ENCODE results near the gene IL36A. TPM values are rescaled to one million over a fixed set of nuclear protein-coding genes. Genes with fewer than 3 reads are reported as not detected.

Gene IL36A
- total RNA-seq, 3 donors from 2014 or later, result not detected

GRCh38 chr2:113036763-113037162 lies 31.5 kb downstream of the IL36A start:
- Histone ChIP-seq H3K4me3 (no peak overlapping the region), H3K4me1 (ENCODE audit: low read depth) (no peaks in the 10 kb centered on the region), H3K9me3 (no peaks in the 10 kb centered on the region), H3K36me3 (ENCODE audit: low read depth) (no peaks in the 10 kb centered on the region)
- ATAC-seq (no peak), DNase-seq (no peak)
- intact Hi-C loops (cut with DNase I, micrococcal nuclease), result no loop called here
- TF ChIP-seq CTCF (IDR thresholded peaks at IDR 0.05), result no peak

GRCh38 chr2:113038291-113038690 lies 33.0 kb downstream of the IL36A start:
- no peaks in the 10 kb centered on the region for H3K9me3 ChIP-seq
- H3K36me3 ChIP-seq (ENCODE audit: low read depth), result no peaks in the 10 kb centered on the region
- ATAC-seq (no peak), DNase-seq (no peak)
- no peak for TF ChIP-seq CTCF (IDR thresholded peaks at IDR 0.05)
- intact Hi-C loops (cut with DNase I, micrococcal nuclease), result no loop called here
- no peaks in the 10 kb centered on the region for H3K4me1 ChIP-seq (ENCODE audit: low read depth)
- no peak overlapping the region for H3K4me3 ChIP-seq

GRCh38 chr2:113039158-113039557 lies 33.9 kb downstream of the IL36A start:
- Histone ChIP-seq H3K4me1 (ENCODE audit: low read depth) (no peaks in the 10 kb centered on the region), H3K4me3 (no peak overlapping the region), H3K36me3 (ENCODE audit: low read depth) (no peaks in the 10 kb centered on the region), H3K9me3 (no peaks in the 10 kb centered on the region)
- no peak for TF ChIP-seq CTCF (IDR thresholded peaks at IDR 0.05)
- ATAC-seq (peak; percentile 74), DNase-seq (peak in 2 of 3 donors; percentile 17 to 36)
- intact Hi-C loops (cut with DNase I, micrococcal nuclease), result no loop called here

GRCh38 chr2:113039719-113040118 lies 34.5 kb downstream of the IL36A start:
- intact Hi-C loops (cut with DNase I, micrococcal nuclease), result no loop called here
- H3K4me3 ChIP-seq, result no peak overlapping the region
- H3K4me1 ChIP-seq (ENCODE audit: low read depth), result no peaks in the 10 kb centered on the region
- H3K9me3 ChIP-seq, result no peaks in the 10 kb centered on the region
- no peak for DNase-seq
- H3K36me3 ChIP-seq (ENCODE audit: low read depth), result no peaks in the 10 kb centered on the region
- ATAC-seq, result no peak
- TF ChIP-seq CTCF (IDR thresholded peaks at IDR 0.05), result no peak

- H3K4me1 ChIP-seq (ENCODE audit: low read depth), result no peaks in the 10 kb centered on the region
- no peak overlapping the region for H3K4me3 ChIP-seq
- ATAC-seq (peak; percentile 62), DNase-seq (no peak)
- H3K36me3 ChIP-seq (ENCODE audit: low read depth), result no peaks in the 10 kb centered on the region
- intact Hi-C loops (cut with DNase I, micrococcal nuclease), result no loop called here
- no peak for TF ChIP-seq CTCF (IDR thresholded peaks at IDR 0.05)
- H3K9me3 ChIP-seq, result no peaks in the 10 kb centered on the region
These were observed 36.6 kb downstream of the IL36A start for GRCh38 chr2:113041871-113042270.

- H3K4me1 ChIP-seq (ENCODE audit: low read depth), result no peaks in the 10 kb centered on the region
- intact Hi-C loops (cut with DNase I, micrococcal nuclease), result no loop called here
These were observed 41.2 kb downstream of the IL36A start for GRCh38 chr2:113046465-113046864.

More at GRCh38 chr2:113046465-113046864, 41.2 kb downstream of the IL36A start:
- no peak overlapping the region for H3K4me3 ChIP-seq
- no peaks in the 10 kb centered on the region for H3K9me3 ChIP-seq
- H3K36me3 ChIP-seq (ENCODE audit: low read depth), result no peaks in the 10 kb centered on the region
- no peak for TF ChIP-seq CTCF (IDR thresholded peaks at IDR 0.05)
- DNase-seq, result no peak
- no peak for ATAC-seq
